ENCODE results near the gene GLTPD2. TPM values are rescaled to one million over a fixed set of nuclear protein-coding genes. Genes with fewer than 3 reads are reported as not detected.

Gene GLTPD2
- total RNA-seq, 1 experiment from 2014 or later, result not detected

DNA sequence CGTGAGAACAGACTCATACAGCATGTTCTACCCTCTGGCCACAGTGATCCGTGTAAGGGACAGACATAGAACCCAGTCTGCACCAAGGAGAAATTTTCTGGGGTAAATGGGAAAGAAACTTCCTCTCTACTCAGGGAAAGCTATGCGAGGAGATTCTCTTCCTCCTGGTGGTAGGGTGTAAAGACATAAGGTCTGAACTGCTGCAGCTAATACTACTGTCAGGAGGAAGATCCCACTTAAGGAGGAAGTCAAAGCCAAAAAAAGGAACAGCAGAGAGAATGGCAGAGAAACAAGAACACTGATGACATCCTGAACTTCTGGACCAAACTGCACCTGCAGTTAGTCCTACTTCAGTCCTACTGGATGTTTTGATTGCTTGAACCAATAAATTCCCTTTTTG is 24.2 kb upstream of the GLTPD2 start:
- H3K27ac ChIP-seq (ENCODE audit: insufficient read length, low read depth, low read length), result no peak overlapping the region
- H3K4me1 ChIP-seq (ENCODE audit: insufficient read depth, low read length), result no peaks in the 10 kb centered on the region
- H2BK12ac ChIP-seq (ENCODE audit: insufficient read length, low read depth, low read length), result no peak overlapping the region
- no peaks in the 10 kb centered on the region for H3K27me3 ChIP-seq (ENCODE audit: insufficient read depth, low read length)
- H3K23me2 ChIP-seq (ENCODE audit: insufficient read length, low read depth, low read length, poor library complexity, severe bottlenecking), result no peaks in the 10 kb centered on the region
- no peak overlapping the region for H3T11ph ChIP-seq (ENCODE audit: low read length)
- no peak overlapping the region for H2AK5ac ChIP-seq (ENCODE audit: insufficient read length, low read length)
- H4K8ac ChIP-seq (replicated peaks; ENCODE audit: insufficient read length, low read depth, low read length), result no peak overlapping the region
- no peaks in the 10 kb centered on the region for H4K20me1 ChIP-seq (ENCODE audit: control insufficient read depth, insufficient read depth, insufficient read length)
- no peak overlapping the region for H3K4ac ChIP-seq (ENCODE audit: low read depth, low read length)
- no peaks in the 10 kb centered on the region for H3K9me3 Mint-ChIP-seq
- no peak overlapping the region for H3K23ac ChIP-seq (ENCODE audit: insufficient read length, low read depth, low read length)
- no peak overlapping the region for H3K4me2 ChIP-seq (ENCODE audit: insufficient read depth, insufficient read length, low read length)
- no peak overlapping the region for H3K14ac ChIP-seq (ENCODE audit: insufficient read depth, low read length)
- H2AFZ ChIP-seq (ENCODE audit: low read length), result no peak overlapping the region
- no peak overlapping the region for H3K27ac Mint-ChIP-seq
- no peak overlapping the region for H4K5ac ChIP-seq (ENCODE audit: insufficient read length, low read depth, low read length)
- TF ChIP-seq, protein P1, sequence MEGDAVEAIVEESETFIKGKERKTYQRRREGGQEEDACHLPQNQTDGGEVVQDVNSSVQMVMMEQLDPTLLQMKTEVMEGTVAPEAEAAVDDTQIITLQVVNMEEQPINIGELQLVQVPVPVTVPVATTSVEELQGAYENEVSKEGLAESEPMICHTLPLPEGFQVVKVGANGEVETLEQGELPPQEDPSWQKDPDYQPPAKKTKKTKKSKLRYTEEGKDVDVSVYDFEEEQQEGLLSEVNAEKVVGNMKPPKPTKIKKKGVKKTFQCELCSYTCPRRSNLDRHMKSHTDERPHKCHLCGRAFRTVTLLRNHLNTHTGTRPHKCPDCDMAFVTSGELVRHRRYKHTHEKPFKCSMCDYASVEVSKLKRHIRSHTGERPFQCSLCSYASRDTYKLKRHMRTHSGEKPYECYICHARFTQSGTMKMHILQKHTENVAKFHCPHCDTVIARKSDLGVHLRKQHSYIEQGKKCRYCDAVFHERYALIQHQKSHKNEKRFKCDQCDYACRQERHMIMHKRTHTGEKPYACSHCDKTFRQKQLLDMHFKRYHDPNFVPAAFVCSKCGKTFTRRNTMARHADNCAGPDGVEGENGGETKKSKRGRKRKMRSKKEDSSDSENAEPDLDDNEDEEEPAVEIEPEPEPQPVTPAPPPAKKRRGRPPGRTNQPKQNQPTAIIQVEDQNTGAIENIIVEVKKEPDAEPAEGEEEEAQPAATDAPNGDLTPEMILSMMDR (conservative IDR thresholded peaks at IDR 0.05), result no peak
- H2BK15ac ChIP-seq (ENCODE audit: low read depth, low read length), result no peak overlapping the region
- WGBS (ENCODE audit: extremely low coverage, insufficient read length, low lambda C conversion rate), result no CpG with 5 or more reads among the region's 3 CpGs
- no peak overlapping the region for H3K18ac ChIP-seq (ENCODE audit: insufficient read length, low read depth, low read length)
- H4K91ac ChIP-seq (ENCODE audit: insufficient read length, low read depth, low read length), result no peak overlapping the region
- peaks cover 7% of the 10 kb centered on the region for H3K27me3 Mint-ChIP-seq (ENCODE audit: low read depth)
- no peaks in the 10 kb centered on the region for H3K79me1 ChIP-seq (ENCODE audit: insufficient read depth, low read depth, low read length, poor library complexity, severe bottlenecking)
- no peak overlapping the region for H2BK20ac ChIP-seq (ENCODE audit: low read depth, low read length, poor library complexity, severe bottlenecking)
- H2BK5ac ChIP-seq (ENCODE audit: insufficient read length, low read length), result no peak overlapping the region
- H3K4me1 Mint-ChIP-seq, result no peaks in the 10 kb centered on the region
- no peaks in the 10 kb centered on the region for H3K36me3 Mint-ChIP-seq (ENCODE audit: insufficient read depth in 1 of 3, low read depth in 3 of 3)
- H3K56ac ChIP-seq (ENCODE audit: insufficient read length, low read depth, low read length), result no peak overlapping the region
- H2BK120ac ChIP-seq (ENCODE audit: low read depth, low read length, poor library complexity, severe bottlenecking), result no peak overlapping the region
- H3K4me3 Mint-ChIP-seq, result no peak overlapping the region
- H3K9ac ChIP-seq (ENCODE audit: extremely low read depth, insufficient read length, low read length), result no peak overlapping the region
- no peak for DNase-seq
- no peaks in the 10 kb centered on the region for H3K79me2 ChIP-seq (ENCODE audit: insufficient read depth, low read length)
- no peaks in the 10 kb centered on the region for H3K9me3 ChIP-seq (ENCODE audit: control insufficient read depth, low read depth, low read length)
